ENCODE data around the gene KSR2.

KSR2 gene

GRCh38 chr12:117855165-117855564 is 113.6 kb downstream of the KSR2 start:
- TF ChIP-seq CTCF (conservative IDR thresholded peaks at IDR 0.05; ENCODE audit: control insufficient read depth, insufficient read depth, low read depth, low read length): no peak
- DNase-seq (ENCODE audit: low read depth): no peak

GRCh38 chr12:117854339-117855012 is 114.3 kb downstream of the KSR2 start:
- DNase-seq (ENCODE audit: low read depth): peak; percentile 60
- TF ChIP-seq CTCF (conservative IDR thresholded peaks at IDR 0.05; ENCODE audit: control insufficient read depth, insufficient read depth, low read depth, low read length): peak; percentile 86
- H3K4me3 ChIP-seq (ENCODE audit: control insufficient read depth, low read depth, low read length): no peak overlapping the region

More at GRCh38 chr12:117855165-117855564, 113.6 kb downstream of the KSR2 start:
- no peak overlapping the region for H3K4me3 ChIP-seq (ENCODE audit: control insufficient read depth, low read depth, low read length)

DNA sequence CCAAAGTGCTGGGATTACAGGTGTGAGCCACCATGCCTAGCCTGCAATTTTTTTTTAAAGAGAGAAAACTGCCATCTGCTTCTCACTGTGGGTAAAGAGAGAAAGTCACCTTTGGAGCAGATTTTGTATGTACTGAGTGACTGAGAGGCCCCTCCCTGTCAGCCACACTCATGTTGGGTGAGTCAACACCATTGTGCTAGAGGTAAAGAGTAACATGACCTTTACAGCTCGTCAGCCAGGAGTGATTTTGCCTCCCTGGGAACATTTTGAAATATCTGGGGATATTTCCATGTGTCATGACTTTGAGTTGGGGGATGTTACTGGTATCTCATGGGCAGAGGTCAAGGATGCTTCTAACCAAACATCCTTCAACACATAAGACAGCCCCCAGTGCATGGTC is 115.2 kb downstream of the KSR2 start:
- no peak for TF ChIP-seq CTCF (conservative IDR thresholded peaks at IDR 0.05; ENCODE audit: control insufficient read depth, insufficient read depth, low read depth, low read length)
- peak; percentile 41 for DNase-seq (ENCODE audit: low read depth)
- H3K4me3 ChIP-seq (ENCODE audit: control insufficient read depth, low read depth, low read length): no peak overlapping the region

- DNase-seq (ENCODE audit: low read depth): peak; percentile 51
- TF ChIP-seq CTCF (conservative IDR thresholded peaks at IDR 0.05; ENCODE audit: control insufficient read depth, insufficient read depth, low read depth, low read length): peak; percentile 96
- no peak overlapping the region for H3K4me3 ChIP-seq (ENCODE audit: control insufficient read depth, low read depth, low read length)
Observed at GRCh38 chr12:117850048-117850447, 118.7 kb downstream of the KSR2 start.

DNA sequence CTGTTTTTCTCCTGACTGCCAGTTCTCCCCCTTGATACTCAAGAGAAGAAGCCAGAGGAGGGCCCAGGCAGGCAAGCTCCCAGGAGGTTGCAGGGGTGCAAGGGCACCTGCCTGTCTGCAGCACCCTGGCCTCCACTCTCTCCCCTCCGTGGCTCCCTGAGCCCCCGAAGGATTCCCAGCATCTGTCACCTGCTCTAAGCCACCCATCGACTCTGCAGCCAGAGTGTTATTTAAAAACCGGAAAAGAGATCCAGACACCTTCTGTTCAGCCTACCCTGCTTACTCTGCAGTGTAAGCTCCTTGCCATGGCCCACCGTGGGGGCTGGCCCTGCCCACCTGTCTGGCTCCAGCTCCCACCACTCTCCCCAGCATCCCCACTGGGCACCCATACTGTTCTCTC is 121.4 kb downstream of the KSR2 start:
- TF ChIP-seq CTCF (conservative IDR thresholded peaks at IDR 0.05; ENCODE audit: control insufficient read depth, insufficient read depth, low read depth, low read length): no peak
- DNase-seq (ENCODE audit: low read depth): no peak
- H3K4me3 ChIP-seq (ENCODE audit: control insufficient read depth, low read depth, low read length): no peak overlapping the region

- no peak for DNase-seq (ENCODE audit: low read depth)
- no peak for TF ChIP-seq CTCF (conservative IDR thresholded peaks at IDR 0.05; ENCODE audit: control insufficient read depth, insufficient read depth, low read depth, low read length)
- H3K4me3 ChIP-seq (ENCODE audit: control insufficient read depth, low read depth, low read length): no peak overlapping the region
Observed at GRCh38 chr12:117845271-117845904, 123.4 kb downstream of the KSR2 start.
